HG03520 (cell line): Measurements from ENCODE around the gene SLC16A6.
A peak's percentile ranks its signal among the peaks of the same experiment; 100 is the strongest.
"Not testable (repeated sequence)": the region's sequence is repeated elsewhere in the genome, so short reads cannot be mapped to it uniquely, and the experiment has no call there.

ENCODE experiments used
- ATAC-seq: cut with Tn5 transposase; IDR thresholded peaks from one replicate; pipeline ENCODE4 v1.9.1; 2021; ENCODE audit warnings: mild to moderate bottlenecking, moderate library complexity; ENCODE audit not compliant: unreplicated experiment

SLC16A6 gene

GRCh38 chr17:68290955-68291835 is at the start of gene SLC16A6, which contains the start of gene ARSG:
Gene SLC16A6 (minus strand): TSS chr17:68291127. CDS start chr17:68278320, 12,807 bp downstream.
Gene ARSG (plus strand): TSS chr17:68291495. CDS start chr17:68307494, 15,999 bp downstream.
- ATAC-seq = peak; percentile 44

- ATAC-seq = no peak
Measured at GRCh38 chr17:68334393-68334792, 43.5 kb upstream of the SLC16A6 start.

- not testable (repeated sequence) for ATAC-seq
Measured at GRCh38 chr17:68331932-68332331, 41.0 kb upstream of the SLC16A6 start.

- no peak for ATAC-seq
Measured at GRCh38 chr17:68329331-68329730, 38.4 kb upstream of the SLC16A6 start.

GRCh38 chr17:68328676-68329075 is 37.7 kb upstream of the SLC16A6 start:
- no peak for ATAC-seq

GRCh38 chr17:68327823-68328557 is 37.1 kb upstream of the SLC16A6 start:
- ATAC-seq = no peak

- ATAC-seq = no peak
Measured at GRCh38 chr17:68326681-68327080, 35.8 kb upstream of the SLC16A6 start.

GRCh38 chr17:68325961-68326360 is 35.0 kb upstream of the SLC16A6 start:
- no peak for ATAC-seq

- ATAC-seq = no peak
Measured at GRCh38 chr17:68324654-68325336, 33.9 kb upstream of the SLC16A6 start.

- ATAC-seq = no peak
Measured at GRCh38 chr17:68324114-68324513, 33.2 kb upstream of the SLC16A6 start.

GRCh38 chr17:68322630-68323029 is 31.7 kb upstream of the SLC16A6 start:
- no peak for ATAC-seq

- no peak for ATAC-seq
Measured at GRCh38 chr17:68321556-68321954, 30.6 kb upstream of the SLC16A6 start.

- ATAC-seq = no peak
Measured at GRCh38 chr17:68320943-68321555, 30.1 kb upstream of the SLC16A6 start.

GRCh38 chr17:68320311-68320865 is 29.5 kb upstream of the SLC16A6 start:
- ATAC-seq = no peak

GRCh38 chr17:68319410-68320162 is 28.7 kb upstream of the SLC16A6 start:
- no peak for ATAC-seq

- ATAC-seq = no peak
Measured at GRCh38 chr17:68318103-68318991, 27.4 kb upstream of the SLC16A6 start.

GRCh38 chr17:68317458-68317857 is 26.5 kb upstream of the SLC16A6 start:
- ATAC-seq = no peak

GRCh38 chr17:68315930-68316329 is 25.0 kb upstream of the SLC16A6 start:
- no peak for ATAC-seq
